HG02759 (cell line): ENCODE data around the gene SRGAP1.
"Not testable (repeated sequence)": the region's sequence is repeated elsewhere in the genome, so short reads cannot be mapped to it uniquely, and the experiment has no call there.

ENCODE experiments used
- ATAC-seq: cut with Tn5 transposase; IDR thresholded peaks from one replicate; pipeline ENCODE4 v1.9.1; 2021; ENCODE audit warnings: mild to moderate bottlenecking, moderate library complexity; ENCODE audit not compliant: unreplicated experiment

Gene SRGAP1

GRCh38 chr12:64076565-64076964 is 232.1 kb downstream of the SRGAP1 start:
- ATAC-seq, result not testable (repeated sequence)

GRCh38 chr12:64077922-64078321 is 233.4 kb downstream of the SRGAP1 start:
- ATAC-seq, result no peak

DNA sequence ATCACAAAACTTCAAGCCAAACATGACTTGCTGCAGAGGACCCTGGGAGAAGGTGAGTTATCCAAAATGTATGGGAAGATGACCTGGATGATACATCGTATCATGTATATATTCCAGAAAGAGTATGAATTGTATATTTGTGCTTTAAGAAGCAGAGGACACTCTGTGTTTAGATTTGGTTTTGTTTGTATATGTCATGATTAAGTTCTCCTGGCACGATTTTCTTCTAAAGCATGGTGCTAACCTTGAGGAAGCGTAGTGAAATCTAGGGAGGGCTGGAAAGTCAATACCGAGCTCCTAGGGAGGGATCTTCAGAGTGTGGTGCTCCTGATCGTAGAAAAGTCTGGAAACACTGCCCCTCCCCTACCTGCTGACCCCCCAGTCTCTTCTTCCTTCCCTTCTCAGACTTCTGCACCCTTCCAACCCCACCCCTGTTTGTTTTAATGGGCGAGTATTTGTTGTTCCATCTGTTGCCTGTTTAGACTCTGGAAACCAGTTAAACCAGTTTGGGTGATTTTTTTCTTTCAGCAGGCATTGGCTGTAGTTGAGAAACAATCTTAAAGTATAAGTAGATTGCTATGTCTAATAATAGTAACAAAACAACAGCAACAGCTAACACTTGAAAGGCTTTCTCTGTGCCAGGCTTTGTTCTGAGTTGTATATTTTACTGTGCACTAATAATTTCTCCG is 236.0 kb downstream of the SRGAP1 start:
- ATAC-seq, result no peak

- ATAC-seq, result no peak
Observed at GRCh38 chr12:64081008-64081404, 236.5 kb downstream of the SRGAP1 start.

GRCh38 chr12:64082116-64082515 is 237.6 kb downstream of the SRGAP1 start:
- no peak for ATAC-seq

- no peak for ATAC-seq
Observed at GRCh38 chr12:64082866-64083268, 238.4 kb downstream of the SRGAP1 start.

GRCh38 chr12:64083285-64084210 is 239.0 kb downstream of the SRGAP1 start:
- ATAC-seq, result no peak

DNA sequence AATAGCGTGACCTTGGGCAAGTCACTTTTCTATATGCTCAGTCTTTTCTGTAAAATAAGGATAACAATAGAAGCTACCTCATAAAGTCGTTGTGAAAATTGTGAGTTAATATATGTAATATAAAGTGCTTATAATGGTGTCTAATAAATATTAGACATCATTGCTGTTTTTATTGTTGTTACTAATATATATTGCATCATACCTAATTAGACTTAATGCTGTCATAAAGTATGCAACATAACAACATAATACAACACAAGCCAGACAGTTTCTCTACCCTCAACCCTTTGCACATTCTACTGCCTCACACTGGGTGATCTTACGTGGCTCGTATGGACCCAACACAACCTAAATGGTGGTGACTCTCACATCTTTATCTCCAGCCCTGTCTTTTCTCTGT is 240.7 kb downstream of the SRGAP1 start:
- no peak for ATAC-seq

GRCh38 chr12:64085996-64086395 is 241.5 kb downstream of the SRGAP1 start:
- ATAC-seq, result no peak

- ATAC-seq, result no peak
Observed at GRCh38 chr12:64086946-64087345, 242.4 kb downstream of the SRGAP1 start.

- ATAC-seq, result no peak
Observed at GRCh38 chr12:64087761-64088160, 243.3 kb downstream of the SRGAP1 start.

DNA sequence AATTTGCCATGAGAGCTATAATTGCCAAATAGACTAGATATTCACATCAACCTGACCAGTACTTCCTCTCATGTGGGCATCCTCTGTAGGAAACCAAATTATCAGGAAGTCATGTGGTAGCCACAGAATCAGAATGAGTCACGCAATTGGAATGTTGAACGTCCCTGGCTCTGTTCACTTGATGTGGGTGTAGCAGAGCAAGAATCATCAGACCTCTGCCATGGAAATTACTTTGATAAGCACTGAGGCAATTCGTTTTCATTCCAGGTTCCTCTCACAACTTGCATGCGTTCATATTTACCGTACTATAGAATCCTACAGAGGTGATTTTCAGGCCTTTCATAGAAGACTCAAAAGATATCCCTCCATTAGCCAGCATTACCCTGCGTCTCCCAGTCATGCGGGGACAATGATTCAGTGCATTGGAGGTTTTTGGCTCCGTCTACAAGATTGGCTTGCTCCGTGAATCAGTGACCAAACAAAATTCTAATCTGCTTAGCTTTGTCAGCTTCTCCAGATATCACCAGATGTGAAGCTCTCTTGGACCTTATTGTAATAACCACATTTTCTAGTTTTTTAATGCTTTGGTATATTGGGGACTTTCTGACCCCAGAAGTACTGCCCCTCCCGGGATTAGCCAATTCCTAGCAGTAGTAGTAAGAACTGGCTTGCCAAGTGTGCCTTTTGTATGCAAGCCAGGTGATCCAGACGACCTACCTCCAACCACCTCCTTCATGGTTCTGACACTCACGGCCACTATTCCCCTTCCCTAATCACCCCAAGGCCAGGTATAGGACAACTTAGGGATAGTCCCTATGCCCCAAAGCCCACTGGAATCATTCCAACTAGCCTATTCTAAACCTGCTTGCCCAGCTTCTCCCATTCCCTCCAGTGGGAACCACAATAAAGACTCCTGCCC is 244.2 kb downstream of the SRGAP1 start:
- no peak for ATAC-seq

DNA sequence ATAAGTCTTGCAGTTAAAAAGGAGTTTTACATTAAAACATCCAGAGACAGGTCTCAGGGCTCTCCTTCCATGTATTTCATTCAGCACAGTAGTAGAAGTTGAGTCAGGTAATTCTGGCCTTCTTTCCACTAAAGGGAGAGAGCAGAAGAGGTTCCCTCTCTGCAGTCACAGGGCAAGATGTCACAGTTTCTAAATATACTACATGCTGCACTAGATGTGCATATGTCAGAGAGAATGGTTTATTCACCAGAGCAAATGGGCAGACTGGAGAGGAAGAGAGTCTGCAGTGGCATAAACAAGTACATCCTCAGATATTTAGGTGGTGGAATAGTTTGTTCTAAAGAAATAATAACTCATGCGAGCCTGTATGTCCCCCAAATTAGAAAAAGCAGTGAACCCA is 245.5 kb downstream of the SRGAP1 start:
- no peak for ATAC-seq

DNA sequence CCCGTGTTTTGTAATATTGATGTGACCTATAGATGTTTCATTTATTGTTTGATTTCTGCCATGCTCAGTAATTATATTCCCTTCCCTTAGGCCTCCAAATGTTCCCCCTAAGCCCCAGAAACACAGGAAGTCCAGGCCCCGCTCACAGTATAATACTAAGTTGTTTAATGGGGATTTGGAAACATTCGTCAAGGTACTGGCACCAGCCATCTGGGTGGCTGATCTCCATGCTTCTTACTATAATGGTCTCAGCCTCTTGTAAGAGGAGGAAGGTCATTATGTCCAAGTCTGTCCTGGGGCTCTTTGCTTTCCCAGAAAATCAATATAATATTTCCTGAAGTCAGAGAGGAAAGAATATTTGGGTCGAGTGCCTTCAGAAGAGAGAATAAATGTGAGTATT is 246.7 kb downstream of the SRGAP1 start:
- ATAC-seq, result no peak

DNA sequence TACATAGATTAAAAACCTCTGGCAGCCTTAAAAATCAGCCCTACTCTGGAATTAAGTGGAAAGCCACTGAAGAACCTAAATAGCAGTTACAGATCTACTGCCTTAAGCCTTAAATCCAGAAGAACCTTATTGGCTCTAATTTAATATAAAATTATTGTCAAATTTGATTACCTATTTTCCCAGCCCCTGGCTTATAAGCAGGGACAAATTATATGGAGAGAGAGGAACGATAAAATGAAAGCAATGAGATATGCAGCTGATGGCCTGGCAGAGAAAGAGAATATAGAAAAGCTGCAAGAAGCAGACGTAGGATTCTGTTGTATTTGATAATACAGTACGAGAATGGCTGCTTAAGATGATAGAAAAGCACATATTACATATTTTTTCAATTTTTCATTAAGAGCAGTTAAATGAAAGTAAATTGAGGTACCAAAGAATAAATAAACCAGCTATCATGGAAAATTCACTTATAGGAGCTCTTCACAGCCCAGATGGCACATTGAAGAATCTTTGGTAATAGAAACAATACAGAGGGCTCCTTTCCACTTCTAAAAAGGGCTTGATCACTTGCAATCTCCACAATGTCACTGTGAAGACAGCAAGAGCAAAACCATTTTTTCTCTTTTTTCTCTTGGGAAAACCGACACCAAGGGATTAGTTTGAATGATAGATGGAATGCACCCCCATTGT is 248.2 kb downstream of the SRGAP1 start:
- no peak for ATAC-seq

GRCh38 chr12:64093689-64094088 is 249.2 kb downstream of the SRGAP1 start:
- no peak for ATAC-seq

DNA sequence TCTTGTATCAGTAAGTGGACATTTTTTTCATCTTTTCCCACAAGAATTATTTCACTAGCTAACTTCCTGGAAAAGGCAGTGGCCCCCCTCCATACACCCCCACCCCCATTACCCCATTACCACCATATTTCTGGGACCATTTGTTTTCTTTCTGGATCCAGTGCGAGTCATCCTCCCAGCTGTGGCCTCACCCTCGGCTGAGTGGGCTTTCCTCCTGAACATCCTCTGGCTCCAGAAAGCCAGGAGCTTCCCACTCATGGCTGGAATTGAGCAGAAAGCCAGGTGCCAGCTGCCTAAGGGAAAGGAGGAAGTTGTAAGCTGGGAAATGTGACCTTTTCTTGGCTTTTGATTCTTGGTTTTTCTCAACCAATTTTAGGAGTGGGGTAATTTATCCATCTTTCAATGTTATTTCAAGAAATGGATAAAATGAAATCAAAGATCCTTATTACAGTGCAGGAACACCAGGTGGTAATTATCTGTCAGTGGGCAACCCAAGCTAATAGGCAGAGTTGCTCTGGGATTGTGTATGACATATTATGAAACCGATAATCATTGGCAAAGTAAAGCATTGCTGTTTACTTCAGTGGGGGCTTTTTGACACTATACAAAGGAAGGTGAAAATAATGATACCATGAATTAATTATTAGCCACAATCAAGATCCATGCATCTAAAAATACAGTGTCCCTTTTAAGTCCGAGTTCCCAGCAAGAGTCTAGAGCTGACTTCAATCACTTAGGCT is 253.0 kb downstream of the SRGAP1 start:
- no peak for ATAC-seq

GRCh38 chr12:64098709-64099354 is 254.3 kb downstream of the SRGAP1 start:
- no peak for ATAC-seq

DNA sequence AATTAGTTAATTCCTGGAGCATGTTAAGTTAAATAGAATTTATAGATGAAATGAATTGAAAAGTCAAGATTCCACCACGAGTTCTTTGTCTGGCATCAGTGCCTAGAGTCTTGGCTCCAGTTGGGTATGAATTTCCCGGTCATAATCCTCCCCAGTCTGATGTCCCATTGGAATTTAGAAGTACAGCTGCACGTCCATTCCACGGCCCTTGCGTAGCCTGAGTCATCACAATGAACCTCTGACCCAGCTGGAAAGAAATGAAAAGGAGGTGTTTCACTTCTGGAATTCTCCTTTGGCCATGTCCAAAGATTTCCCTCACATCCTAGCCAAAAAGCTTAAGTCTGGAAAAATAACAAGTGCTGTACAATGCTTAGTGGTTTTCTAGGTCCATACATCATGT is 254.9 kb downstream of the SRGAP1 start:
- ATAC-seq, result no peak
